T-helper 1 cell (primary cell): Measurements from ENCODE around the gene DGUOK.
"Not testable (repeated sequence)": the region's sequence is repeated elsewhere in the genome, so short reads cannot be mapped to it uniquely, and the experiment has no call there.

Source experiments
- DNase-seq, 5 donors: peaks; one replicate each; pipeline ENCODE4 v3.0.0-alpha.2; 2012 to 2020
- total RNA-seq, 4 donors: gene quantifications; one replicate each; lab custom pipeline; 2026; lab: John Stamatoyannopoulos, UW

Gene DGUOK
- 15.1 to 31.0 (median 25.6) reads per million in 4 donors for total RNA-seq

DNA sequence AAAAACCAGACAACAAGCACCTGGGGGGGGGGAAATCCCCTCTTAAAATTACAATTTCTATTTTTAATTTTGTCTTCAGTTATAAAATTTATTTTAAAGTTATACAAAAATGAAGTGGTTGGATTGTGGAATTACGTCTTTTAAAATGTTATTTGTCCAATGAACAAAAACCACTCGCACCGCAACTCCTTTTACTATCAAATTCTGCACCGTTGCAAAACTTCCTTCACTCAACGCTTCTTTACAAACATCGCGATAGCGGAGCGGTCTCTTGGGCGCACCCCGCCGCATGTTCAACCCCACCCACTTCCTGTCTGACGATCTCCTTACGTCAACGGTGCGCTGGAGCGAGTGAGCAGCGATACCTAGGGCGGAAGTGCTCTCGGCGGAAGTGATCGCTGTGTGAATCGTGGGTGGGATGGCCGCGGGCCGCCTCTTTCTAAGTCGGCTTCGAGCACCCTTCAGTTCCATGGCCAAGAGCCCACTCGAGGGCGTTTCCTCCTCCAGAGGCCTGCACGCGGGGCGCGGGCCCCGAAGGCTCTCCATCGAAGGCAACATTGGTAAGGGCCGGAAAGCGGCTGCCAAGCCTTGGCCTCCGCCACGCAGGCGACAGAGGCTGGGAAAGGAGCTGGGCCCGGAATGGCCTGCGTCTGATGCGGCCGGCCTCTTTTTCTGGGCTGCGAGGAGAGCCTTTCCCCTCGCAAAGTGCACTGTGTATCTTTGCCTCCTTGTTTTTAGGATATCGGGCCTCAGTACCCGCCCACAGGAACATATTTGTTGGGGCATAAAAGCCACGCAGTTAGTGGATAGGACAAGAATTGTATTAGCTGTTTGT is at the start of gene DGUOK:
Gene DGUOK (plus strand): TSS at position 388 of the 835 bp plus-strand sequence. CDS start 31 bp downstream, at position 419.
- DNase-seq = peak; percentile 93 to 99 (median 95)

DNA sequence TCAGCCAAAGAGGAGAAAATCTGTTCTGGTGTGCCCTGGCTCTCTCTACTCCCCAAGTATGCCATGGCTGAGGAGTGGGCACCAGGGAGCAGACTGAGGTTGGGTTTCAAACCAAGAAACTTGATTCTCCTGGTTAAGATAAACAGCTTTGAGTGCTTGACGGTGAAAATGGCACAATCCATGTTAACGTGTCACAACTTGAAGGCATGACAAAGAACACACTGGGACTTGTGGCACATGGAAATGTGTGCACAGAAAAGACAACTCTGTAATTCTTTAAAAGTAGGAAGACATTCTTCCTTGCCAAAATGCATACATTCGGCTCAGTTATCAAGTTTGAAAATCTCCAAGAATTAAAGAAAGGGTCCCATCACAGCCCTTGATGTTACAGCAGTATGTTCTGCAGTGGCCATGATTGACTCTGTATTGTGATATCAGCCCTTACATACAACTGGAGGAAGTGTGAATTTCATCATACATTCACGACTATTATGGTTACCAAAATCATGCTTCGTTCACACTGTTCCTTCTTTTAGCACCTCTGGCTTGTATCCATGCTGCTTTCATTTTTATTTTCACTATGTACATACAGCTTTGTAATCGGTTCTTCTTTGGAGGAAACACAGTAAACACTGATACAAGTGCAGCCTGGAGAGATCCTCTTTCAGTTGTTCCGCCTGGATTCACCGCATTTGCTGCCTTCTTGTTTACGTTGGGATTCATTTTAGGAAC is 49.4 kb upstream of the DGUOK start:
- peak in 1 of 5 donors; percentile 26 for DNase-seq

DNA sequence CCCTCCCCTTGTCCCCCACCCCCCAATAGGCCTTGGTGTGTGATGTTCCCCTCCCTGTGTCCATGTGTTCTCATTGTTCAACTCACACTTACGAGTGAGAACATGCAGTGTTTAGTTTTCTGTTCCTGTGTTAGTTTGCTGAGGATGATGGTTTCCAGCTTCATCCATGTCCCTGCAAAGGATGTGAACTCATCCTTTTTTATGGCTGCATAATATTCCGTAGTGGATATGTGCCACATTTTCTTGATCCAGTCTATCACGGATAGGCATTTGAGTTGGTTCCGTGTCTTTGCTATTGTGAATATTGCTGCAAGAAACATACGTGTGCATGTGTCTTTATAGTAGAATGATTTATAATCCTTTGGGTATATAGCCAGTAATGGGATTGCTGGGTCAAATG is 48.7 kb upstream of the DGUOK start:
- DNase-seq = not testable (repeated sequence)

DNA sequence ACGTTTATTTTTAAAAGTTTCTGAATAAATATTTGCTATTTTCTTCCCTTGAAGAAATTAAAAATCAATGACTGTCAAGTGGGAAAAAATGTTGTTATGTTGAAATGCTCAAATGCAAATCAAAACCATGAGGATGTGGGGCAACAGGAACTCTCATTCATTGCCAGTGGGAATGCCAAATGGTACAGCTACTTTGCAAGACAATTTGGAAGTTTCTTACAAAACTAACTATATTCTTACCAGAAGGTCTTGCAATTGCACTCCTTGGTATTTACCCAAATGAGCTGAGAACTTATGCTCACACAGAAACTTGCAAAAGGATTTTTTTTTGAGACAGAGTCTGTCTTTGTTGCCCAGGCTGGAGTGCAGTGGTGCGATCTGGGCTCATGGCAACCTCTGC is 41.3 kb upstream of the DGUOK start:
- no peak for DNase-seq

DNA sequence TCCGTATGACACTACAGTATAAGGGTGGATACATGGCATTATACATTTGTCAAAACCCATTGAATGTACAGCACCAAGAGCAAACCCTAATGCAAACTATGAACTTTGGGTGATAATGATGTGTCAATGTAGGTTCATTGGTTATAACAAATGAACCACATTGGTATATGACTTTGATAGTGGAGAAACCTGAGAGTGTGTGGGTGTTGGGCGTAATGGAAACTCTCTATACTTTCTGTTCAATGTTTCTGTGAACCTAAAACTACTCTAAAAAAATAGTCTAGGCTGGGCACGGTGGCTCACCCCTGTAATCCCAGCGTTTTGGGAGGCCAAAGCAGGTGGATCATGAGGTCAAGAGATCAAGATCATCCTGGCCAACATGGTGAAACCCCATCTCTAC is 40.3 kb upstream of the DGUOK start:
- DNase-seq = no peak

DNA sequence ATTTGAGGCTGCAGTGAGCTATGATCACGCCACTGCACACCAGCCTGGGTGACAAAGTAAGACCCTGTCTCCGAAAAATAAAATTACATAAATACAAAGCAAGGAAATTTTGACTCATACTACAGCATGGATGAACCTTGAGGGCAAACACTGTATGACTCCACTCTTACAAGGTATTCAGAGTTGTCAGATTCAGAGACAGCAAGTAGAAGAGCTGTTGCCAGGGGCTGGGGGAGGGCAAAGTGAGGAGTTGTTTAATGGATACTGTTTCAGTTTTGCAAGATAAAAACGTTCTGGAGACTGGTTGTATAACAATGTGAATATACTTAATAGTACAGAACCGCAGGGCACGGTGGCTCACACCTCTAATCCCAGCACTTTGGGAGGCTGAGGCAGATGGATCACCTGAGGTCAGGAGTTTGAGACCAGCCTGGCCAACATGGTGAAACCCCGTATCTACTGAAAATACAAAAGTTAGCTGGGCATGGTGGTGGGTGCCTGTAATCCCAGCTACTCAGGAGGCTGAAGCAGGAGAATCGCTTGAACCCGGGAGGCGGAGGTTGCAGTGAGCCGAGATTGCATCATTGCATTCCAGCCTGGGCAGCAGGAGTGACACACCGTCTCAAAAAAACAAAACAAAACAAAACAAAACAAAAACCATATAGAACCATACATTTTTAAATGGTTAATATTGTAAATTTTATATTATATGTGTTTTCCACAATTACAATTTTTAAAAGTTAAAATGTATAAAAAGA is 38.9 kb upstream of the DGUOK start:
- not testable (repeated sequence) for DNase-seq

DNA sequence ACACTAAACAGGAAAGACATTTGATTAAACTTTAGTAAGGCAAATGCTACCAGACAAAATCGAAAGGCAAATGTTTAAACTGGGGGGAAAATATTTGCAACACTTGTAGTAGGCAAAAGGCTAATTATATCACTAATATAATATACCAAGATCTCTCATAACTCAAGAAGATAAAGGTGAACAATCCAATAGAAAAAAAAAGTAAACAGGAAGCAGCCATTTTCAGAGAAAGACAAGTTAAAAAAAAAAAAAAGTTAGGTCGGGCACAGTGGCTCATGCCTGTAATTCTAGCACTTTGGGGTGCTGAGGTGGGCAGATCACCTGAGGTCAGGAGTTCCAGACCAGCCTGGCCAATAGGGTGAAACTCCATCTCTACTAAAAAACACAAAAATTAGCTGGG is 38.3 kb upstream of the DGUOK start:
- no peak for DNase-seq

DNA sequence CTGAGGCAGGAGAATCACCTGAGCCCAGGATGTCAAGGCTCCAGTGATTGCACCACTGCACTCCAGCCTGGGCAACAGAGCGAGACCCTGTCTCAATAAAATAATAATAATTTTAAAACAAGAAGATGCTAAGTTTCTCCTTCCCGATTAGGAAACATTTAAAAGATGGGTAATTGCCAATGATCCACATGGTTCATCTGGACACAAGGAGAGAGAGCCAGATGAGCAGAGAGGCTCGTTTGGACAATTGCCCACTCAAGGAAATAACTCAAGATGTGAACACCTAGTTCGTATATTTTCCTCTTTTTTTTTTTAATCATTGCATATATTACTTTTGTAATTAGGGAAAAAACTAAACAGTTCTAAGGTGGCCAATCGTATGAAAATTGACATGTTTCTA is 37.5 kb upstream of the DGUOK start:
- DNase-seq = no peak

DNA sequence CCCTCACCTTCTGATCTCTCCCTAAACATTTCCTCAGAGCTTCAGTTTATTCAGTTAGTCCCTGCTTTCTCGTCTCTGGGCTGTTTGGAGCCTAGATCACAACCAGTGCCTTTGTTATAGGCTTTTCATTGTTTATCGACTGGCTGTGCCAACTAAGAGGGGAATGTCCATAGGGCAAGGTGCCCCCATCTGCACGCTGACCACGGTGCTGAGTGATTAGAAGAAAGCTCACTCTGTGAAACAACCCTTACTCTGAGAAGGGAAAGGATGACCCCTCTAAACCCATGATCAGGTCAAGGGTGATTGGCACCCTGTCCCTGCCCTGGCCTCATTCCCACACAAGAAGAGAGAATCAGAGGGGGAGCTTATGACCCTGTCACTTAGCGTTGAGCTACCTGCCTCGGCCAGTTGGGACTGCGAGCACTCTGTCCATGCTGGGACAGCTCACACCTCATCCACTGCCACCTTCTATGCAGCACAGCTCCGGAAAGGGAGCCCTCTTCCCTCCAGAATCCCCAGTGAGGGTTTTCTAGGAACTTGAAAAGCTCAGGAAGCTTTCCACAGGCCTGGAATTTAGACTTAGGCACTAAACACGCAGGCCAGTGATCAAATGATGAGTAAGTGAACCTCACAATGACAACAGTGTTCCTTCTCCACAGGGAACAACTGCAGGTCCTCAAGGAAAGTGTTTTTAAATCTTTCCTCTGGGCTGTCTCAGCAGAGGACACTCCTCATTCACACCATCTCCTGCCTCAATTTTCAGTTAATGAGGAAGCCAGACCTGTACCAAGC is 36.2 kb upstream of the DGUOK start:
- no peak for DNase-seq

DNA sequence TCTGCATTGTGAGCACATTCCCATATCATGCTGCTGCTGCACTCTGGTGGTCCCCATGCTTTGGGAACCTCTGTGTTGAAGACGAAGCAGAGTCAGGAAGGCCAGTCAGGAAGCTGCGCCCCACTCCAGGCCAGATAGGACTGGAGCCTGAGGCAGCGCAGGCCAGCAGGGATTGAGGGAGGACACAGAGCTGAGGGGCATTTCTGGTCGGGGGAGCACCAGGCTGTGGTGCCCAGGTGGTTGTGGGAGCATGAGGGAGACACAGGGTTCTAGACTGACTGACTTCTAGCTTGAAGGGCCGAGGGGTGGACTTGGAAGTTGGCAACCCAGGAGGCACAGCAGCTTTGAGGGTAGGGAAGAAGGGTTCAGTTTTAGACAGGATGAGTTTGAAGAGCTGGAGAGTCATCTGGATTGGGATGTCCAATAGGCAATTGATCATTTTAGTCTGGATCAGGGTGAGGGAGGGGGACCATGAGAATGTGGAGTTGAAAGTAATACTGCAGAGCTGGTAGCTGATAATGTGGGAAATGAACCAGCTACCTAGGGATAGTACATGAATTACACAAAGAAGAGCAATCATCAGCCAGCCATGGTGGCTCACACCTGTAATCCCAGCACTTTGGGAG is 35.3 kb upstream of the DGUOK start:
- no peak for DNase-seq

DNA sequence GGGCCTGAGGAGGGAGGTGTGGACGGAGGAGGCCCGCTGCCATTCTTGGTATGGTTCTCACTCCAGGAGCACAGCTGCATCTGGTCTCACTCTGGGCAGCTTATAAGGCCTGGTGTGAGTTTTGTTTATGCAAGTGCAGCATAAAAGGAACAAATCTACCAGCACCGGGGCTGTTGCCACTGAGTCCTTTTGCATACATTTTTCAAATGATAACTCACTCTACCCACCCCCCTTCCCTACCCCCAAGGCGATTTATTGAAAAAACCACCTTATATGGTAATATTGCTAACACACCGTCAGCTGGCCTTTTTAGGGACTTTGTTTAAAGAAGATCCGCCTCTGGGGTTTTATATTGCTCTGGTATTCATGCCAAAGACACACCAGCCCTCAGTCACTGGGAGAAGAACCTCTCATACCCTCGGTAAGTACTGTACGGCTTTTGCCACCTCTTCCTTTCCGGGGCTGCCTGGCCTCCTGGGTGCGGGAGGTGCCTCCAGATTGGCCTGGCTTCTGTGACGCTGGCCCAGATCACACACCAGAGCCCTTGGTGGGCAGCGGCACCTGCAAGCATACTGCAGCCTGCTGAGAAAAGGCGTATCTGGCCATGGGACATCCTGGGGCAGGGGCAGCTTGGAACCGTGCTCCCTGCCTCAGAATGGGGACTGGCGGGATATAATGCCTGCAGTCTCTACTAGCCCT is 33.9 kb upstream of the DGUOK start, which contains the start of gene ACTG2:
Gene ACTG2 (plus strand): TSS at position 378 of the 699 bp plus-strand sequence. CDS start 8,304 bp downstream, outside the sequence.
- no peak for DNase-seq

DNA sequence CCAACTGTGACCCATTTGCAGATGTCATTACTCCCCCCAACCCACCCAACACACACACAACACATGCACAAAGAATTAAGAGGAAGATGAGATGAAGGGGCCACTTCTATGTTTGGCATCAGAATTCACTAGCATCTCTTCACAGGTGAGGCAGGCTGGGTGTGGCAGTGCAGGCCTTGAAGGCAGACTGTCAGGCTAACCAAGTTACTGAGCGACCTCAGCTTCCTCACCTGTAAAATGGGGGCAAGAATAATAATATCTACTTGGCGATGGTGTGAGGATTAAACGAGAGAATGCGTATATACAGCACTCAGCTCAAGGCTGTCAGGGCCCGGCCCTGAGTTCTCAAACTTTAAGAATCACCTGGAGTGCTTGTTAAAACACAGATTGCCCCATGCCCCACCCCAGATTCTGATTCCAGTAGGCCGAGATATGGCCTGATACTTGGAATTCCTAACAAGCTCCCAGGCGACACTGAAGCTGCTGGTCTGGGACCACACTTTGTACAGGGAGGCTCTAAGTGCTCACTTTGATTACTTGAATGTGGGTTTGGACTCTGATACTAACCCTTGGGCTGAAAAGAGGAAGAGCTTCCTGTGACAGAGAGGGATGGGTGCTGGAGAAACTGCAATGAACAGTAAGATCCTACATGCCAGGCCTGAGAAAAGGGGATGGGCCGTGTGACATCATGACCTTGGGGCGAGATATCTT is 32.8 kb upstream of the DGUOK start:
- DNase-seq = no peak

DNA sequence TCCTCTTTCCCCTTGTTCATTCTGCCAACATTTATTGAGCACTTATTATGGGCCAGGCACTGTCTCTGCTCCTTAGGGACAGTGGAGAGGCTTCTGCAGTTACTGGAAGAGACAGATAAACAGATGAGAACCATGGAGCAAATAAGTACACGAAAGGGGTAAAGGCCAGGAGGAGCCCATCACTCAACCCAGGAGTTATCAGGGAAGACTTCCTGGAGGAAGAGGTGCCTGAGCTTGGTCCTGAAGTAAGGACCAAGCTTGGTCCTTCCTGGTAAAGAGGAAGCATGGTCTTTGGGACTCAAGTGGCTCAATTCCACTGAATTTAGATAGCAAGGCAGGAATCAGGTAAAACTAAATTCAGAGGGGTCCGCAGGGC is 32.2 kb upstream of the DGUOK start:
- DNase-seq = no peak

DNA sequence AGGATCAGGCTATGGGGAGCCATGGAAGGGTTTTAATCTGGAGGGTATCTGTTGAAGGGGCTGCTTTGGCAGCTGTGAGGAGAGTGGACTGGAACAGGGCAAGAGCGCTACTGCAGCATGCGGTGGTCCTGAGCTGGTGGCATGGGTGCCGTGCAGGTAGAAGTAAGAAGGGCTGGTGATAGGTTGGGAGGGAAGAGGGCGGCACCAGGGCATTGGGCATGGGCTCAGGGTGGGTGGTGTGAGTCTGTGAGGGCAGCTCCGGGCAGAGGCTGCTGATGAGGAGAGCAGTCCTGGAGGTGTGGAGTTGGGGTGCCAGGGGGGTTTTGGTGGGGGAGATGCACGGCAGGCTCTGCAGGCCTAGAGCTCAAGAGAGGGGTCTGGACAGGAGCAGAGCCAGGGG is 31.8 kb upstream of the DGUOK start:
- no peak for DNase-seq

DNA sequence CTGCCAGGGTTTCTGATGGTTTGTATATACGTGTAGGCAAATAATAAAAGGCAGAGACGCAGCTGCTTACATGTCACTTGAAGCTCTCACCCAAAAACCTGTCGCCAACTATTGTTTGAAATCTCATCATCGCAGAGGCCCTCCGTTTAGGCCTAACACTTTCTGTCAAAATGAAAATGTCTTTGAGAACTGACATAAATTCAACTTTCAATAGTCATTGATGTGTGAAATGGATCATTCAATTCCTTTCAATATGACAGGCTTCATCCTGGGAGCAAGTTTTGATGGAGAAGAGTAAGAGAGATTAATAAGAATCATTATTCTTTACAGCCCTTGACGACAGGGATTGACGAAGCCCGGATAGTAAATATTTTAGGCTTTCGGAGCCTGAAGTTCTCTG is 31.2 kb upstream of the DGUOK start:
- DNase-seq = no peak

DNA sequence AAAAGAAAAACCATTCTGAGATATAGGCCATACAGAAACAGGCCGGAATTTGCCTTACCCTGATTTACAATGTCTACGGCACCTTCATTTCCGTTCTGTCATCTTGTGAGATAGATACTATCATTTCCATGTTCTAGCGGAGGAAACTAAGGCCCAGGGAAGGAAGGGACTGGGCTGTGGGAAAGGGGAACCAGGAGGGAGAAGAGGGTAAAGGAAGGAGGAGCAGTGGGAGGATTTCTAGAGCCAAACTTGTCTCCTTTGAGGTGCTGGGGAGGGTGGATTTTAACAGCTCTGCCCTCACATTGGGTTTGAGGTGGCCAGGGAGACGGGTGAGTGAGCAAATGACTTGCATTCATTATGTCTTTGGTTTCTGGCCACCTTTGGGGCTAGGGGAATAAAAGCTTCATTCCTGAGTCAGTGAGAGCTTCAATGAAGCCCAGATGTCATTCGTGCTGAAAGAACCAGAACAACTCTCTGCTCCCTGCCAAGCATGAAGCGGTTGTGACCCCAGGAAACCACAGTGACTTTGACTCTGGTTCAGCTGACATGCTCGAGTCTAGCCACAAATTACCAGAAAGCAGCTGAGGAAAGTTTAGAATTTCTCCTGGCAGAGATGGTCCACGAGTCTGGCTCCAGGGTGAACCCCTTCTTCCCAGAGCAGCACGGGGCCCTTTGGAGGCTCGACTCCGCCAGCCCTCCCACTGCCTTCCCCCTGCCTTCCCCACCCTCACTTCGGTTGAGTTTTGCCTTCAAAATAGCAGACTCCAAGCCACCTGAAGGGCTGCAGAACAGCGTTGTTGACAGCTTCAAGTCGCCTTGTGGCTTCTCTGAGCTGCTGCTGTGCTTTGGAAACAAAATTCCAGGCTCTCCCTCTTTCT is 30.1 kb upstream of the DGUOK start:
- DNase-seq = peak in 1 of 5 donors; percentile 48

DNA sequence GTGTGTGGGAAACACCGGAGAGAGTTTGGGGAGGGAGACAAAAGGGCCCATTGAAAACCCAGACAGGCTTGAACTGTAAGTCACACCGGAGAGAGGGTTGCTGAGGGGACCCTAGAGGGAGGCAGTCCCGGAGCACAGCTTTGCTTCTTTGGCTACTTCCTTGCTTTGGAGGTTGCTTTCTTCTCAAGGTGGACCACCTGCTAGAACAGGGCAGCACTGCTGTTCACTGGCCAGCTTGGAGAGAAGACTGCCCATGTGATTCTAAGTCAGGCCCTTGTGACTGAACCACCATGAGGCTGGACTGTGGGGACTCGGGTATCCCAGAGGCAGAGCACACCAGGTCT is 29.5 kb upstream of the DGUOK start:
- DNase-seq = no peak

DNA sequence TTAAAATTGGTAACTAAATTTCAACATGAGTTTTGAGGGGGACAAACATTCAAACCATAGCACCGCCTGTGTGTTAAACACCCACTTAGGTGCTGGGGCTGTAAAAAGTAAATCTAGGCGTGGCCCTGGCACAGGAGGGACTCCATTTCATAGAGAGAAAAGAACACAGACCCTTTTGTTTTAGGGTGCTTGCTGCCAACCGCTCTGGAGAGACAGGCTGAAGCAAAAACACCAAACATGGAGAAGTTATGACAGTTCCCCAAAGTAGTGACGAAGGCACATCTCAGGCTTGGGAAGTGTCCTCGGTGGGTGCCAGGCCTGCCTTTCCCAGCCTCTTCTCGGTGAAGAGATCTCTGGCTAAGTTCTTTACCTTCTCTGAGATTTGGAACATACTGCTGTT is 28.7 kb upstream of the DGUOK start:
- no peak for DNase-seq

DNA sequence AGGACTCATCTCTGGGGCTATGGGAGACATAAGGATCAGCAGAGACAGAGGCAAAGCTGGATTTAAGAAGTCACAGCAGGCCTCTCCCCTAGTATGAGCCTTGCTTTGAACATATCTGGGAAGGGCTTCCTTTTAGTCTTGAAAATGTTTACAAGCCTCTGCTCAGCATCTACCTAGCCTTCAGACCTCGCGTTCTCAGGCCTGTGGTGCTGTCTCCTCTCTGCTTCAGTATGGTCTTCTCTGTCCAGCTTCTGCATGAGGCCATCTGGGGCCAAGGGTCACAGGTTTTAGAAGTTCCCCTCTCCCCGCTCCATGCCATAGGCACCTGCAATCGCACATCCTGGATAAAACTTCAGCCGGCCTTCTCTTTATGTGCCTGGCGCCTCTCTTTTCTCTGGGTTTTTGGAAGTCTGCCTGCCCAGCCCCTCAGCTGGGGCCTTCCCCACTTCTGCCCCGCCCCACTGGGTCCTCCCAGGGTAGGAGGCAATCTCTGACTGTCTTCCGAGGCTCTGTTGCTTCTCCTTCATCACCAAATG is 26.8 kb upstream of the DGUOK start:
- DNase-seq = no peak
